Thyroid gland (tissue), 4 donors: ENCODE results near the gene FOXP2.

ENCODE experiments used
- POLR2A ChIP-seq, 2 donors: fragments of 450-650 bp; IDR thresholded peaks; one replicate each; pipeline ENCODE4 v1.6.1; 2017; ENCODE audit warnings: antibody characterized with exemption in 2 of 2, mild to moderate bottlenecking in 2 of 2, moderate library complexity in 1 of 2
- TF ChIP-seq, protein P1 (sequence below), 6 experiments: fragments of 200-600 bp in 3 of 6; fragments of 450-650 bp in 3 of 6; sonication (generic) in 3 of 6; IDR thresholded peaks; one replicate each; pipeline ENCODE4 v1.5.1; 2016 to 2019; ENCODE audit warnings: antibody characterized with exemption in 6 of 6, mild to moderate bottlenecking in 2 of 6, inconsistent platforms in 1 of 6, moderate library complexity in 1 of 6

DNA sequence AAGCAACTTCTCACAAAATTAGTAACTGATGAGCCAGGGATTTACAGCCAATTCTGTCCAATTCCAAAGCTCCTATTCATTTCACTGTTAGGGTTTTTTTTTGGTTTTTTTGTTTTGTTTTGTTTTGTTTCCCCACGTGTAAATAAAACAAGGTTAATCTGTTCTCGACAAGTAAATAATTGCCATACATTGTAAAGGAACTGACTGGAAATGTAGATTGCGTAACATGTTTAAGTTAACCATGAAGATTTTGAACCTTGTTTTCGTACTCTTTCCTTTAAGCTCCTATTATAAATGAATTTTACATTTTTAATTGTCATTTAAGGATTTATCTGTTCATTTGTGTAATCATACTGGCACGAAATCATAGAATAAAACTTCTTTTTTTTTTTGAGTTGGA, 42.0 kb upstream of the FOXP2 start:
- TF ChIP-seq, protein P1, sequence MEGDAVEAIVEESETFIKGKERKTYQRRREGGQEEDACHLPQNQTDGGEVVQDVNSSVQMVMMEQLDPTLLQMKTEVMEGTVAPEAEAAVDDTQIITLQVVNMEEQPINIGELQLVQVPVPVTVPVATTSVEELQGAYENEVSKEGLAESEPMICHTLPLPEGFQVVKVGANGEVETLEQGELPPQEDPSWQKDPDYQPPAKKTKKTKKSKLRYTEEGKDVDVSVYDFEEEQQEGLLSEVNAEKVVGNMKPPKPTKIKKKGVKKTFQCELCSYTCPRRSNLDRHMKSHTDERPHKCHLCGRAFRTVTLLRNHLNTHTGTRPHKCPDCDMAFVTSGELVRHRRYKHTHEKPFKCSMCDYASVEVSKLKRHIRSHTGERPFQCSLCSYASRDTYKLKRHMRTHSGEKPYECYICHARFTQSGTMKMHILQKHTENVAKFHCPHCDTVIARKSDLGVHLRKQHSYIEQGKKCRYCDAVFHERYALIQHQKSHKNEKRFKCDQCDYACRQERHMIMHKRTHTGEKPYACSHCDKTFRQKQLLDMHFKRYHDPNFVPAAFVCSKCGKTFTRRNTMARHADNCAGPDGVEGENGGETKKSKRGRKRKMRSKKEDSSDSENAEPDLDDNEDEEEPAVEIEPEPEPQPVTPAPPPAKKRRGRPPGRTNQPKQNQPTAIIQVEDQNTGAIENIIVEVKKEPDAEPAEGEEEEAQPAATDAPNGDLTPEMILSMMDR (IDR thresholded peaks at IDR 0.05): no peak
- TF ChIP-seq POLR2A (IDR thresholded peaks at IDR 0.05): no peak
